H9 (cell line): ENCODE results near the gene UTP20. TPM values are rescaled to one million over a fixed set of nuclear protein-coding genes. Genes with fewer than 3 reads are reported as not detected.

Source experiments
- DNase-seq: peaks from one replicate; pipeline ENCODE4 v3.0.0-alpha.2; 2017
- H2AFZ ChIP-seq: one replicate; pipeline ENCODE4 v1.6.1; 2013; ENCODE audit warnings: mild to moderate bottlenecking, low read length, control low read depth, moderate library complexity
- H2AK5ac ChIP-seq: 2 replicates; pipeline ENCODE4 v1.6.1; 2013; ENCODE audit warnings: low read length, control low read depth, mixed read lengths; ENCODE audit not compliant: insufficient read length
- H2BK120ac ChIP-seq: one replicate; pipeline ENCODE4 v1.6.1; 2013; ENCODE audit warnings: low read depth, mild to moderate bottlenecking, low read length, control low read depth, inconsistent platforms; ENCODE audit not compliant: poor library complexity, severe bottlenecking
- H2BK12ac ChIP-seq: 2 replicates; pipeline ENCODE4 v1.6.1; 2013; ENCODE audit warnings: low read length, control low read depth, mixed read lengths, low read depth; ENCODE audit not compliant: insufficient read length
- H2BK15ac ChIP-seq: 2 replicates; pipeline ENCODE4 v1.6.1; 2013; ENCODE audit warnings: low read depth, low read length, control low read depth
- H2BK20ac ChIP-seq: one replicate; pipeline ENCODE4 v1.6.1; 2013; ENCODE audit warnings: low read depth, mild to moderate bottlenecking, low read length, control low read depth, inconsistent platforms; ENCODE audit not compliant: poor library complexity, severe bottlenecking
- H2BK5ac ChIP-seq: 2 replicates; pipeline ENCODE4 v1.6.1; 2013; ENCODE audit warnings: low read length, control low read depth, mixed read lengths; ENCODE audit not compliant: insufficient read length
- H3K14ac ChIP-seq: 2 replicates; pipeline ENCODE4 v1.6.1; 2013; ENCODE audit warnings: low read length, control low read depth; ENCODE audit not compliant: insufficient read depth
- H3K18ac ChIP-seq: 2 replicates; pipeline ENCODE4 v1.6.1; 2013; ENCODE audit warnings: low read depth, mild to moderate bottlenecking, mixed read lengths, low read length, control low read depth; ENCODE audit not compliant: insufficient read length
- H3K23ac ChIP-seq: 2 replicates; pipeline ENCODE4 v1.6.1; 2013; ENCODE audit warnings: low read length, control low read depth, mixed read lengths, low read depth; ENCODE audit not compliant: insufficient read length
- H3K23me2 ChIP-seq: 2 replicates; pipeline ENCODE4 v1.6.1; 2013; ENCODE audit warnings: low read depth, mild to moderate bottlenecking, mixed read lengths, low read length, control low read depth; ENCODE audit not compliant: insufficient read length, poor library complexity, severe bottlenecking
- H3K27ac ChIP-seq: 2 replicates; pipeline ENCODE4 v1.5.1; 2013; ENCODE audit warnings: low read length, control low read depth, mixed read lengths, low read depth; ENCODE audit not compliant: insufficient read length
- H3K27me3 ChIP-seq: 2 replicates; pipeline ENCODE4 v1.6.1; 2013; ENCODE audit warnings: low read length, control low read depth, inconsistent platforms; ENCODE audit not compliant: insufficient read depth
- H3K4ac ChIP-seq: 2 replicates; pipeline ENCODE4 v1.6.1; 2013; ENCODE audit warnings: low read depth, mild to moderate bottlenecking, control low read depth, inconsistent platforms, low read length, moderate library complexity
- H3K4me1 ChIP-seq: 2 replicates; pipeline ENCODE4 v1.6.1; 2013; ENCODE audit warnings: low read length, control low read depth, inconsistent platforms; ENCODE audit not compliant: insufficient read depth
- H3K4me2 ChIP-seq: 2 replicates; pipeline ENCODE4 v1.6.1; 2013; ENCODE audit warnings: low read length, control low read depth, mixed read lengths; ENCODE audit not compliant: insufficient read length, insufficient read depth
- H3K56ac ChIP-seq: 2 replicates; pipeline ENCODE4 v1.6.1; 2013; ENCODE audit warnings: low read depth, mild to moderate bottlenecking, mixed read lengths, low read length, control low read depth; ENCODE audit not compliant: insufficient read length
- H3K79me1 ChIP-seq: 2 replicates; pipeline ENCODE4 v1.6.1; 2013; ENCODE audit warnings: low read depth, mild to moderate bottlenecking, moderate library complexity, low read length, control low read depth, inconsistent platforms; ENCODE audit not compliant: insufficient read depth, poor library complexity, severe bottlenecking
- H3K79me2 ChIP-seq: 2 replicates; pipeline ENCODE4 v1.6.1; 2013; ENCODE audit warnings: low read length, control low read depth, inconsistent platforms; ENCODE audit not compliant: insufficient read depth
- H3K9ac ChIP-seq: 2 replicates; pipeline ENCODE4 v1.6.1; 2013; ENCODE audit warnings: low read length, control low read depth, mixed read lengths; ENCODE audit not compliant: insufficient read length; ENCODE audit errors: extremely low read depth
- H3K9me3 ChIP-seq: one replicate; pipeline ENCODE4 v1.6.1; 2013; ENCODE audit warnings: low read depth, low read length, inconsistent platforms; ENCODE audit not compliant: control insufficient read depth
- H3T11ph ChIP-seq: one replicate; pipeline ENCODE4 v1.6.1; 2013; ENCODE audit warnings: mild to moderate bottlenecking, low read length, control low read depth, inconsistent platforms
- H4K20me1 ChIP-seq: one replicate; pipeline ENCODE4 v1.6.1; 2013; ENCODE audit not compliant: control insufficient read depth, insufficient read length, insufficient read depth
- H4K5ac ChIP-seq: 2 replicates; pipeline ENCODE4 v1.6.1; 2013; ENCODE audit warnings: low read depth, mild to moderate bottlenecking, mixed read lengths, low read length, control low read depth; ENCODE audit not compliant: insufficient read length
- H4K8ac ChIP-seq: replicated peaks from 2 replicates; pipeline ENCODE4 v1.6.1; 2013; ENCODE audit warnings: low read length, control low read depth, mixed read lengths, low read depth; ENCODE audit not compliant: insufficient read length
- H4K91ac ChIP-seq: 2 replicates; pipeline ENCODE4 v1.6.1; 2013; ENCODE audit warnings: low read depth, mild to moderate bottlenecking, moderate library complexity, mixed read lengths, low read length, control low read depth; ENCODE audit not compliant: insufficient read length
- H3K27ac Mint-ChIP-seq, 3 experiments: 2 replicates in 2 of 3; 3 replicates in 1 of 3; pipeline ENCODE4 v1.8.0; 2020 to 2021; ENCODE audit warnings: mixed read lengths in 3 of 3, mild to moderate bottlenecking in 1 of 3, moderate library complexity in 1 of 3
- H3K27me3 Mint-ChIP-seq: 2 replicates; pipeline ENCODE4 v1.8.0; 2021; ENCODE audit warnings: low read depth, mild to moderate bottlenecking, moderate library complexity, mixed read lengths
- H3K36me3 Mint-ChIP-seq, 3 experiments: 2 replicates in 2 of 3; 3 replicates in 1 of 3; pipeline ENCODE4 v1.8.0; 2020 to 2021; ENCODE audit warnings: low read depth in 3 of 3, mixed read lengths in 3 of 3; ENCODE audit not compliant: insufficient read depth in 1 of 3
- H3K4me1 Mint-ChIP-seq, 2 experiments: 2 replicates each; pipeline ENCODE4 v1.8.0; 2020; ENCODE audit warnings: mixed read lengths in 2 of 2
- H3K4me3 Mint-ChIP-seq, 2 experiments: 2 replicates in 1 of 2; 3 replicates in 1 of 2; pipeline ENCODE4 v1.8.0; 2020 to 2021; ENCODE audit warnings: mild to moderate bottlenecking in 2 of 2, mixed read lengths in 2 of 2, moderate library complexity in 1 of 2
- H3K9me3 Mint-ChIP-seq, 2 experiments: 2 replicates in 1 of 2; 3 replicates in 1 of 2; pipeline ENCODE4 v1.8.0; 2020; ENCODE audit warnings: mild to moderate bottlenecking in 2 of 2, mixed read lengths in 2 of 2, moderate library complexity in 1 of 2
- WGBS: extraction: QIAGEN DNeasy Blood & Tissue Kit; methylation state at CpG from one replicate; pipeline ENCODE4 v1.1.7; 2013; ENCODE audit warnings: missing lambda C conversion rate, low lambda C conversion rate, mixed read lengths; ENCODE audit not compliant: insufficient read length; ENCODE audit errors: extremely low coverage; 5-methylcytosine and 5-hydroxymethylcytosine counted together
- total RNA-seq: library from RNA; stranded (reverse); gene quantifications from 2 replicates; pipeline ENCODE4 v1.2.1, GENCODE V29; 2021
- TF ChIP-seq, protein P1 (sequence below): fragments of 200-600 bp; sonication (generic); conservative IDR thresholded peaks from 3 replicates; pipeline ENCODE4 v1.8.0; 2021; ENCODE audit warnings: antibody characterized with exemption, mild to moderate bottlenecking

The UTP20 gene
- total RNA-seq, 1 experiment from 2014 or later, result 38.3 TPM

GRCh38 chr12:101330631-101331030, 50.7 kb downstream of the UTP20 start:
- Mint-ChIP-seq H3K4me3 (no peak overlapping the region), H3K36me3 (peaks cover 17 to 77% (median 54%) of the 10 kb centered on the region in 3 experiments; a peak in 6 of 7 replicates), H3K27ac (no peak overlapping the region), H3K4me1 (peaks cover 4% of the 10 kb centered on the region in 2 experiments), H3K9me3 (no peaks in the 10 kb centered on the region), H3K27me3 (no peaks in the 10 kb centered on the region)
- no peak overlapping the region for H2BK15ac ChIP-seq
- no peak overlapping the region for H3K9ac ChIP-seq
- no peak overlapping the region for H2BK5ac ChIP-seq
- no peak overlapping the region for H3K4ac ChIP-seq
- H4K91ac ChIP-seq, result no peak overlapping the region
- no peak overlapping the region for H2AK5ac ChIP-seq
- H3K23ac ChIP-seq, result no peak overlapping the region
- no peak overlapping the region for H2AFZ ChIP-seq
- H3K4me1 ChIP-seq, result no peaks in the 10 kb centered on the region
- TF ChIP-seq, protein P1, sequence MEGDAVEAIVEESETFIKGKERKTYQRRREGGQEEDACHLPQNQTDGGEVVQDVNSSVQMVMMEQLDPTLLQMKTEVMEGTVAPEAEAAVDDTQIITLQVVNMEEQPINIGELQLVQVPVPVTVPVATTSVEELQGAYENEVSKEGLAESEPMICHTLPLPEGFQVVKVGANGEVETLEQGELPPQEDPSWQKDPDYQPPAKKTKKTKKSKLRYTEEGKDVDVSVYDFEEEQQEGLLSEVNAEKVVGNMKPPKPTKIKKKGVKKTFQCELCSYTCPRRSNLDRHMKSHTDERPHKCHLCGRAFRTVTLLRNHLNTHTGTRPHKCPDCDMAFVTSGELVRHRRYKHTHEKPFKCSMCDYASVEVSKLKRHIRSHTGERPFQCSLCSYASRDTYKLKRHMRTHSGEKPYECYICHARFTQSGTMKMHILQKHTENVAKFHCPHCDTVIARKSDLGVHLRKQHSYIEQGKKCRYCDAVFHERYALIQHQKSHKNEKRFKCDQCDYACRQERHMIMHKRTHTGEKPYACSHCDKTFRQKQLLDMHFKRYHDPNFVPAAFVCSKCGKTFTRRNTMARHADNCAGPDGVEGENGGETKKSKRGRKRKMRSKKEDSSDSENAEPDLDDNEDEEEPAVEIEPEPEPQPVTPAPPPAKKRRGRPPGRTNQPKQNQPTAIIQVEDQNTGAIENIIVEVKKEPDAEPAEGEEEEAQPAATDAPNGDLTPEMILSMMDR, result no peak
- H3K4me2 ChIP-seq, result no peak overlapping the region
- H3K9me3 ChIP-seq, result no peaks in the 10 kb centered on the region
- H2BK120ac ChIP-seq, result no peak overlapping the region
- no peak overlapping the region for H3K56ac ChIP-seq
- no peak overlapping the region for H3K27ac ChIP-seq
- no peaks in the 10 kb centered on the region for H4K20me1 ChIP-seq
- H3K23me2 ChIP-seq, result no peaks in the 10 kb centered on the region
- H2BK20ac ChIP-seq, result no peak overlapping the region
- H3K27me3 ChIP-seq, result no peaks in the 10 kb centered on the region
- no peaks in the 10 kb centered on the region for H3K79me2 ChIP-seq
- no peaks in the 10 kb centered on the region for H3K79me1 ChIP-seq
- WGBS, result no CpG with 5 or more reads among the region's 1 CpG
- H4K5ac ChIP-seq, result no peak overlapping the region
- H3T11ph ChIP-seq, result no peak overlapping the region
- no peak overlapping the region for H4K8ac ChIP-seq
- no peak overlapping the region for H2BK12ac ChIP-seq
- no peak overlapping the region for H3K18ac ChIP-seq
- DNase-seq, result no peak
- H3K14ac ChIP-seq, result no peak overlapping the region
